Suppressor macrophage treated with lipopolysaccharide for 4 hours (primary cell): ENCODE measurements around the gene DIABLO.
"Not testable (repeated sequence)": the region's sequence is repeated elsewhere in the genome, so short reads cannot be mapped to it uniquely, and the experiment has no call there.

Experiments used
- DNase-seq: peaks from one replicate; pipeline ENCODE4 v3.0.0-alpha.2; 2020

DIABLO gene

DNA sequence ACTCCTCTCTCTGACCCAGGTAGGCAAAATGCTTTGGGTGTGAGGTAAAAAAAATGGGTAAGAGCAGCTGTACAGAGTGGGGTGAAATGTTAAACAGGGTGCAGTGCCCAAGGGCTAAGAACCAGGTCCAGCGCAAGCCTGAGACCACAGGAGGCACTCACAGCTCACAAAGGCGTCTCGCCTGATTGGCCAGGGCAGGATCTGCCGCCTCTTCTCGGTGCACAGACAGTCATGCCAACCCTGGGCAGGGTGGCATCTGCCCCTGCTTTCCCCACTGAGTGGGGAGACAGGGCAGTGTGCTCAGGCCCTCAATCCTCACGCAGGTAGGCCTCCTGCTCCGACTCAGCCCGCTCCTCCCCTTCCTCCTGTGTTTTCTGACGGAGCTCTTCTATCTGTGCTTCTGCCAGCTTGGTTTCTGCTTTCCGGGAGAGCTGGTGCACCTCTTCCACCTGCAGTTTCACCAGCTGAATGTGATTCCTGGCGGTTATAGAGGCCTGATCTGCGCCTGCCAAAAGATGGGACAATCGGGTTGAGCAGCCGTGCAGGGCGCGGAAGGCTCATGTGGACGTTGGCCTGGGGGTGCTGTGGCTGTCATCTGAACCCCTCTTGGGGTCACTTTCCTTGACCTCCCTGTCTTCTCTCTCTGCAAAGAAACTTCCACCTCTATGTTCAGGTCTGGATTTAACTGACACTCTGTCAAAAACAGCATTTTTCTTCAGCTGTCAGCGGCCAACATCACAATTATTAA, 17.6 kb downstream of the DIABLO start:
- no peak for DNase-seq

- no peak for DNase-seq
Measured at GRCh38 chr12:122207391-122207790, 18.5 kb downstream of the DIABLO start.

GRCh38 chr12:122206976-122207375, 18.9 kb downstream of the DIABLO start:
- DNase-seq = no peak

DNA sequence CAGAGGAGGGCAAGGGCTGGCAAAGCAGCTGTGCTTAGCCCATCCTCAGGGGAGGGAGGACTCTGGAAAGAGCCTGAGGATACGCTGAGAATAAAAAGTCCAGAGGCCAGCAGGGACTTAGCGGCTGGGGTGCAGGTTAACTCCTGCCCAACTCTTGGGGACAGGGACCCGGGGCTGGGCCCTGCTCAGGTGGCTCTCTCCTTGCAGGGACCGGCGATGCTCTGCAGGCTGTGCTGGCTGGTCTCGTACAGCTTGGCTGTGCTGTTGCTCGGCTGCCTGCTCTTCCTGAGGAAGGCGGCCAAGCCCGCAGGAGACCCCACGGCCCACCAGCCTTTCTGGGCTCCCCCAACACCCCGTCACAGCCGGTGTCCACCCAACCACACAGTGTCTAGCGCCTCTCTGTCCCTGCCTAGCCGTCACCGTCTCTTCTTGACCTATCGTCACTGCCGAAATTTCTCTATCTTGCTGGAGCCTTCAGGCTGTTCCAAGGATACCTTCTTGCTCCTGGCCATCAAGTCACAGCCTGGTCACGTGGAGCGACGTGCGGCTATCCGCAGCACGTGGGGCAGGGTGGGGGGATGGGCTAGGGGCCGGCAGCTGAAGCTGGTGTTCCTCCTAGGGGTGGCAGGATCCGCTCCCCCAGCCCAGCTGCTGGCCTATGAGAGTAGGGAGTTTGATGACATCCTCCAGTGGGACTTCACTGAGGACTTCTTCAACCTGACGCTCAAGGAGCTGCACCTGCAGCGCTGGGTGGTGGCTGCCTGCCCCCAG, 19.6 kb downstream of the DIABLO start:
- no peak for DNase-seq

DNA sequence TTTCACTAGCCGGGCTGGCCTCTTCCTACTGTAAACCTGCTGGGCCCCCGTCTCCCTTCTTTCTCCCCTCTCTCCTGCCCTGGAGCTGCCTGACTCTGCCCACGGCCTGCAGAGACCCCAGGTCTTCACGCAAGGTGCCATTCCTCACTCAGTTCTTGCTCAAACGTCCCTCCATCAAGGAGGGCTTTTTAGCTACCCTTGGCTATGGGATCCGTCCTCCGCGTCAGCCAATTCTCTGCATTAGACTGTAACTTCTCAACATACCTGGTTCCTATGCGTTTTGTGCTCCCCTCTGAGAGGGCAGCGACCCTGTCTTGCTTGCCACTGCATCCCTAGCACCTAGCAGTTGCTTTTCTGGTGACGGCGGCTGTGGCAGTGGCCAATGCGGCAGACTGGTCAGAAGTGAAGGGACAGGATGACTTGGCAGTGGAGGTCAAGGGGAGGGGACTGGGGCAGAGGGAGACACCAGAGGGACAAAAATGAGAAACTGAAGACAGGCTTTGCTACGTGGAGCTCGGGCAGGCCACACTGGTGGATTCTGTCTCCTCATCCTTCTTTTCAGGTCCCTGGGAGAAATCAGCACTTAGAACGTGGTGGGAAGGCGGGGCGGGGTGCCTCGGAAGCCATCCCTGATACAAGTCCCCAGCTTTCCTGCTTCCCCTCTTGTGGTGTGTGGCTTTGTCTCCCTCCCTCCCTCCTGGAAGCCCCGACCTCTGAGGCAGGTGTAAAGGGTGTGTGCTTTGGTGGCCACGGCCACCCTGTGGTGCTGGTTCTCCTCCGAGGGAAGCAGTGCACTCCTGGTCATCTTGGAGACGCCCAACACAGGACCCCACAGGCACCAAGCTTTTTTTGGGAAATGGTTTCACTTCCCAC, 20.6 kb downstream of the DIABLO start:
- no peak for DNase-seq

DNA sequence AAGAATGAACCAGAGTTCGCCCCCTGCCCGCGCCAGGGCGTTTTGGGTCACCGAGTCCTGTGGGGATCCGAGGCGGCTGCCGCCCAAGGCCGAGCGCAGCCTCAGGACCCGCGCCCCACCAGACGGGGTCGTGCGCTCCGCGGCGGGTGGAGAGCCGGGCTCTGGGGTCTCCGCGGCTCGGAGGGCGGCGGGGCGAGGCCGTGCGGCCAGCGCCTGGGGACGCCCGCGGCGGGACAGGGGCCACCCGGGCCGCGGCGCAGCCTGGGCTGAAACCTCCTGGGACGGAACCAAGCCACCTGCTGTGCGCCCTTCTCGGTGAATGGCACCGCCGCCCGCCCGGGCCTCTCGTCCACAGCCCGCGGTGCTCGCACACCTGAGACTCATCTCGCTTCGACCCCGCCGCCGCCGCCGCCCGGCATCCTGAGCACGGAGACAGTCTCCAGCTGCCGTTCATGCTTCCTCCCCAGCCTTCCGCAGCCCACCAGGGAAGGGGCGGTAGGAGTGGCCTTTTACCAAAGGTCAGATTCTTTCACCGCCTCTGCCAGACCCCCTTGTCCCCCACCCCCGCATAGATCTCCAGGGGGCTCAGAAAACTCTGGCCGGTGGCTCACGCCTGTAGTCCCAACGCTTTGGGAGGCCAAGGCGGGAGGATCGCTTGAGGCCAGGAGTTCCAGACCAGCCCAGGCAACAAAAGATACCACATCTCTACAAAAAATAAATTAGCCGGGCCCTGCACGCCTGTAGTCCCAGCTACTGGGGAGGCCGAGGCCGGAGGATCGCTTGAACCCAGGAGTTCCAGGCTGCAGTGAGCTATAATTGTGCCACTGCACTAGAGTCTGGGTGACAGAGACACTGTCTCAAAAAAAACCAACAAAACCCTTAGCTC, 21.4 kb downstream of the DIABLO start:
- DNase-seq = no peak

DNA sequence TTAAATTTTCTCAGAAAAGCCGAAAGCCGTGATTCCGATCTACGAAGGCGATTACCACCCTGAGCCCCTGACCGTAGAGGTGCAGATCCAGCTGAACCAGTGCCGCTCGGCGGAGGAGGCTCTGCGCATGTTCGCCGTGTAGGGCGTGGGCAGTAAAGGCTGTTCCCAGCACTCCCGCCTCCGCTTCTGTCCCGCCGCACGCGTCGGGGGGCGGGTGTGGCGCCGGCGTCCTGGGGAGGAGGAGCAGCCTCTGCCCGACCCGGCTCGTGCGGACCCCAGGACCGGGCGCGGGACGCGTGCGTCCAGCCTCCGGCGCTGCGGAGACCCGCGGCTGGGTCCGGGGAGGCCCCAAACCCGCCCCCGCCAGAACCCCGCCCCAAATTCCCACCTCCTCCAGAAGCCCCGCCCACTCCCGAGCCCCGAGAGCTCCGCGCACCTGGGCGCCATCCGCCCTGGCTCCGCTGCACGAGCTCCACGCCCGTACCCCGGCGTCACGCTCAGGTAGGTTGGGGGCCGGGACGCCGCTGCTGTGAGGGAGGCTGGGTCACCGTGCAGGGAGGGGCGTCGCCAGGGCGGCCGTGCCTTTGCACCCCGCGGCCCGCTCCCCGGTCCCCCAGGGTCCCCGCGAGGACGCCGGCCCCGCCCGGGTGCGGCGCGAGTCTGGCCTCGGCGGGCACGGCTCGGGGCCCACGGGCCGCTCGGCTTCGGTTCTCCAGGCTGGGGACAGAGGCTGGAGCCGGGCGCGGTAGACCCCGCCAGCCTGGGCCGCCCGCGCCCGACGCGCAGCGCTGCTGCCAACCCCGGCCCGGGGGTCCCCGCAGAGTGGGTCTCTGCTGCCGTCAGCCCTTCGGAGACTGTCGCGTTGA, 22.3 kb downstream of the DIABLO start, which contains the start of gene B3GNT4:
B3GNT4 (plus strand) TSS at position 409 of the 866 bp plus-strand sequence. CDS start 910 bp downstream, outside the sequence.
- DNase-seq = peak; percentile 42

- not testable (repeated sequence) for DNase-seq
Measured at GRCh38 chr12:122202811-122203210, 23.0 kb downstream of the DIABLO start.

- no peak for DNase-seq
Measured at GRCh38 chr12:122202017-122202416, 23.8 kb downstream of the DIABLO start.

GRCh38 chr12:122201381-122201780, 24.5 kb downstream of the DIABLO start:
- no peak for DNase-seq

- no peak for DNase-seq
Measured at GRCh38 chr12:122200541-122201175, 25.2 kb downstream of the DIABLO start.

DNA sequence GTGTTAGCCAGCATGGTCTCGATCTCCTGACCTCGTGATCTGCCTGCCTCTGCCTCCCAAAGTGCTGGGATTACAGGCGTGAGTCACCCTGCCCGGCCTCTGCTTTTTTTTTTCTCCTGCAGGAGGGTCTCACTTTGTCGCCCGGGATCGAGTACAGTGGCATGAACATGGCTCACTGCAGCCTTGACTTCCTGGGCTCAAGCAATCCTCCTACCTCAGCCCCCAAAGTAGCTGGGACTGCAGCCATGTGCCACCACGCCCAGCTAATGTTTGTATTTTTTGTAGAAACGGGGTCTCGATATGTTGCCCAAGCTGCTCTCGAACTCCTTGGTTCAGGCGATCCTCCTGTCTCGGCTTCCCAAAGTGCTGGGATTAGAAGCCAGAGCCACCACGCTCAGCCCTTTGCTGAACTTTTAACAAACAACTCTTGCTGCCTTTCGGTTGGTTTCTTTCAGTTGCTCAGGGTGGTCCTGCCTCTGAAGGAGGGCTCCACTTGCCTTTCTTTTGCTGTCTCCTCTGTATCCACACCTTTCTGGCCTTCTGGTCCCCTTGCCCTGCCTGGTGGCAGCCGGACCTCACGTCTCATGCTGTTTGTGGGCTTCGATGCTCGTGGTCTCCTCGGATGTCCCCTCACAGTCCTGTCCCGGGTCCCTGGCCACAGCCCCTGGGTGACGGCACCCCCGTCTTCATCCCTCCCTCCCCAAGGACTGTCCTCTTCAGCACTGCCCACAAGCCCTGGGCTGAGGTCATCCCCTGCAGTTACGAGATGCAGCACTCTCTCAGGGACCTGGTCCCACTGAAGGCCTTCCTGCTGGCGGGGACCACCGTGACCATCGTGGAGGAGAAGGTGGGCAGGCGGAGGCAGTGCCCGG, 26.1 kb downstream of the DIABLO start:
- DNase-seq = no peak

GRCh38 chr12:122197612-122197966, 28.3 kb downstream of the DIABLO start:
- DNase-seq = peak; percentile 41

DNA sequence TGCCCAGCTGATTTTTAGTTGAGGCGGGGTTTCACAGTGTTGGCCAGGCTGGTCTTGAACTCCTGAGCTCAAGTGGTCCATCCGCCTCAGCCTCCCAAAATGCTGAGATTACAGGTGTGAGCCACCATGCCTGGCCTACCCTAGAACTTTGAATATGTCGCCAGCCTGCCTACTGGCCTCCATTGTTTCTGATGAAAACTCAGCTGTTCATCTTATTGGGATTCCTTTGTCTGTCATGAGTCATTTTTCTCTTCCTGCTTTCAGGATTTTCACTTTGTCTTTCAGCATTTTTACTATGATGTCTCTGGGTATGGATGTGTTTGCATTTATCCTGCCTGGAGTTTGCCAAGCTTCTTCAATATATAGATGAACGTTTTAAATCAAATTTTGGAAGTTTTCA, 30.4 kb downstream of the DIABLO start:
- DNase-seq = no peak

DNA sequence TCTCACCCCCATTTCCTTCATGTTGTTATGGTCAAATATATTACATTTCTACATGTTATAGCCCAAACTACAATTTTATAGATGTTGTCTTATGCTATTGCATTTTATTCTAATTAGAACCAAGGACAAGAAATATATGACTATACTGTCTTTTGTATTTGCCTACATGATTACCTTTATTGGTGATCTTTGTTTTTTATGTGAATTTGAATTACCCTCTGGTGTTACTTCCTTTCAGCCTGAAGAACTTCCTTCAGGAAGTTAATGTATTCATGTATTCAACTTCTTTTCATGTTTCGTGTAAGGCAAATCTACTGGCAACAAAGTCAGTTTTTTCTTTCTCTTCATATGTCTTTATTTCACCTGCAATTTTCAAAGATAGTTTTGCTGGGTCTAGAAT, 31.0 kb downstream of the DIABLO start:
- DNase-seq = no peak

DNA sequence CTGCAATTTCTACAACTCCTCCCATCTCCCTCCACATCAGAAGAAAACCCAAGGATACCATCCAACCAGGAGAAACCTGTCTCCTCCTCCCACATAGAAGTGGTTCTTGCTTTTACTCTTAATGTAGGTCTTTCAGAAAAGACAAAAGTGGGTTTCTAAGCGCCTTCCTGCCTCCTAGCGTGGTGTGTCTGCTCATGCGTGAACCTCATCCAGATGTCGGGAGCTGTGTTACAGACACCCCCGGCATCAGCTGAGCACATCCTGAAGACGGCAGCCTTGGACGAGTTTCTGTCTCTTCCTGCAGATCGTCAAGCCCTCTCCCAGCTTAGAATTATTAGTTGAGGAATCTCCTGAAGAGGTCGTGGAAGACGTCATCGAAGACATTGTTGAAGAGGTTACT, 33.4 kb downstream of the DIABLO start:
- DNase-seq = no peak

GRCh38 chr12:122190842-122191668, 34.8 kb downstream of the DIABLO start:
- peak; percentile 59 for DNase-seq

- no peak for DNase-seq
Measured at GRCh38 chr12:122189626-122190475, 36.0 kb downstream of the DIABLO start.
